ENCODE data around the gene RAB6B.
"Not testable (repeated sequence)": the region's sequence is repeated elsewhere in the genome, so short reads cannot be mapped to it uniquely, and the experiment has no call there.

Gene RAB6B

DNA sequence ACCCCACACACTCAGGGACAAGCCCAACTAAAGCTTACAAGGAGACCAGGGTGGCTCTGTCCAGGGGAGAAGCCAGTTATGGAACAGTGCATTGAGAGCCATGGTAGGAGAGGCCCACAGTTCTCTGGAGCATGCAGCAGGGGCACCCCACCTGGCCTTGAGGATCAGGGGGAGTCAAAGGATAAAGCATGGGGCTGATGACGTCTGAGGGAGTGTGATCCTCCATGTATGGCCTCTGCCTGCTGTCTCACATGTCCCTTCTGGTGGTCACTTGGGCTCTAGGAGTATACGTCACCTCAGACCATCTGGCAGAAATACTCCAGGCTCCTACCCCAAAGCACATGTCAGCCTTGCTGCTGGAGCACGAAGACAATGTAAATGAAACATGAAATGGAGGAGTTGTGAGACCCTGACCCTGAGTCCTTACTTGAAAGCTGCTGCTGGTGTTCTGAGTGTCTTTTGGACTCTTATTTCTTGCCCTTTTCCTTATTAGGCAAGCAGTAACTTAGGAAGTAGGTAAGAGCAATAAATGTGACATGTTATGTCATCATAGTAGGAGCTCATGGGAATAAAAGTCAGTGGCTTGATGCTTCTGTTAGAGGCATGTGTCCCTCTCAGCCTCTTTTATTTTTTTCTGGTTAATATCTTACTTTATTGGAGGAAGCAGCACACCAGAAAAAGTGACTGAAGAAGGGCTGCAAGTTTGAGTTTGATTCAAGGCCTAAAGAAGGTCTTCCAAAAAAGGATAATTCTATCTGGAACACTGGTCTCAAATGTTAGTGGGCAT, 74.6 kb downstream of the RAB6B start:
- DNase-seq, result no peak

DNA sequence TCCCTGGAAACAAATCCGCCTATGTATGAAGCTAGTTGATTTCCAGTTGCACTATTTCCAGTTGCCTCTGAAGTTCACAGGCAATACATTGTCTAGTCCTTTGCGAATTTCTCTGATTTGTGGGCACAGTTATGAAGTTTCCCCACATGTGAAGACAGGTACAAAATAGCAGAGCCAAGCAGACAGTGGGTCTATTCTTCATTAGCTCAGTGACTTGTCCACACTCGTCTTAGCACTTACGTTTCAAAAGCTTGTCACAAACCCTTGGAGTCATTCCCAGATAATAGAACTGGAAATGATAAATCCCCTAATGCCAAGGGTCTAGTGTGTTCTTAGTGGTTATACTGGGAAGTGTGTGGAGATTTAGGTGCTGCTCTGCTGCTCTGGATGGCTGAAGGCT, 75.6 kb downstream of the RAB6B start:
- no peak for DNase-seq

DNA sequence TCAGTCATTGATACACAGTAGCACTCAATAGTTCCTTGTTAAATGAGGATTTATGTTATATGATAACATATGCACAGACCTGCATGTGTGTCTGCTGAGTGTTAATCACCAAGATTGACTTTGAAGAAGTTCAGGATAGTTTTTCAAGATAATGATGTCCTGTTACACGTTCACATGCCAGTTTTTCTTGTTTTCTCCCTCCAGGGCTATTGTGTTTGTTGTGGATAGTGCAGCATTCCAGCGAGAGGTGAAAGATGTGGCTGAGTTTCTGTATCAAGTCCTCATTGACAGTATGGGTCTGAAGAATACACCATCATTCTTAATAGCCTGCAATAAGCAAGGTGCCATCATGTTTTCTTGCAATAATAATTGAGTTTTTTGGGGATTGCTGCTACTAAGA, 80.3 kb downstream of the RAB6B start:
- no peak for DNase-seq

DNA sequence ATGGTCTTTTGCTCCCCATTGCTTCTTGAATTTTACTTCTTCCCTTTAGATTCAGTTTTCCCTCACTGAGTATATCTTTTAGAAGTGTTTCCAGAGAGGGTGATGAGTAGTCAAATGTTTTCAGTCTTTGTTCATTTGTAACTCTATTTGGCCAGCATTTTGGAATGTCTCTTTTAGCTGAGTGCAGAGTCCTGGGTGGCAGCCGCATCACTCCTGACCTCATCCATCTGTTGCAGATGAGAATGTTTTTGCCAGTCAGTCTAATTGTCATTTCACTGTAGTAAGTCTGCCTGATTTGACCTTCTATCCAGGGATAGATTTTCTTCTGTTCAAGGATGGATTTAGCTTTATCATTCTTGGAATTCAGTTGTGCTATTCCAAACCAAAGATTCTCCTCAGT, 82.8 kb downstream of the RAB6B start:
- no peak for DNase-seq

DNA sequence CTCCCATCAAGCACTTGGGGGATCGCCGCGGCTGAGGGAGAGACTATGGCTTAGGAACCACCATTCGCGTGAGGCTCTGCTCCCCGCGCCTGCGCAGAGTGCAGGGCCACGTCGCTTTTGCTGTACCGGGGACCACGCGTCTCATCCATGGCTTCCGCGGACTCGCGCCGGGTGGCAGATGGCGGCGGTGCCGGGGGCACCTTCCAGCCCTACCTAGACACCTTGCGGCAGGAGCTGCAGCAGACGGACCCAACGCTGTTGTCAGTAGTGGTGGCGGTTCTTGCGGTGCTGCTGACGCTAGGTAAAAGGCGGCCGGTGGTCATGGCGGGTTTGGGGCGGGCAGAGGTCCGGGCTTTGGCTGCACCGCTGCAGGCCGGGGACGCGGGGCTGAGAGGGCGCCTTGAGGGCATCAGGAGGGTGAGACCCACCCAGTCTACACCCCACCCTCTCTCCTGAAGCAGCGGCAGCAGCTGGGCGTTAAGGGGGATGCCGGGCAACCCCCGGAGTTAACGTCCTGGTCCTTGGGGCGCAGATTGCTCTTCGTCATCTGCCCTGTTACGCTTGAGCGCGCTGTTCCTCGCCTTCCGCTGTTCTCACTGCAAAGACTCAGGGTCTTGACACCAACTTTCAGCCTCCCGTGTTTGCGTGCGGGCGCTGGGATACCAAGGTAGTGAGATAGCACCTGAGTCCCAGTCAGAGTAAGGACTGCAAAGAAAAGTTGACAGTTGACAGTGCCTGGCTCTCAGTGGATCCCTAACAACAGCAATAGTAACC, 89.8 kb downstream of the RAB6B start, which contains the start of gene SRPRB:
SRPRB (plus strand) TSS at position 114 of the 774 bp plus-strand sequence; CDS start at position 148, 34 bp downstream.
- DNase-seq, result peak; percentile 63 to 98 (median 91)

DNA sequence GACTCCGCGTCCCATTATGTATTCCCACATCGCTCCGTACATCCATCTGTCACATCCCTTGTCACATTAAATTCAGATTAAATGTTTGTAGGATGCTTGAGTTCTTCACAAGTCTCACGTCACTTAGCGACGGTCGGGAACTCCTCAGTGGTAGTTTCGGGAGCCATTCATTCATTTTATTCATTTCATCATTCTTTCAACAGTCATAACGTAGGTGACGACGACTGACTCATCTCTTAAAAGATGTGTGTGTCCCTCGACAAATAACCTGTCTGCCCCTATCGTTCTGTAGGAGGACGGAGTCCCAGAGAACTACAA, 90.3 kb downstream of the RAB6B start:
- DNase-seq, result no peak

DNA sequence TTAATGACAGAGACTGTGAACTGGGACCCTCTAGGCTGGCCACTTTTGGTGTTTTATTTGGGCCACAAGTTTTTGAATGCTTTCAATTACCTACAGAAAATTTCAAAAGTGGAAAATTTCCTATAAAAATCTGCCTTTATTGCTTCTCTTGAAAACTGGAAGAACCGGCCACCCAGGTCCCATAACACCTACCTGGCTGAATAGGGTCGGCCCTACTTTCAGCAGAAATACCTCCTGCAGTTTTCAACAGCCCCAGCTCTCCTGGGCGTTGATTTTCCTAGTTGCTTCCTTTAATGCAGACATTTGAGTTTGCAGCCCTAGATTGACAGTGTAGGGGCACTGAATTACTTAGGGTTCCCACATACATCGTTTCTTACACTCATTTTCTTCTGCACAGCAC, 90.8 kb downstream of the RAB6B start:
- DNase-seq, result no peak

DNA sequence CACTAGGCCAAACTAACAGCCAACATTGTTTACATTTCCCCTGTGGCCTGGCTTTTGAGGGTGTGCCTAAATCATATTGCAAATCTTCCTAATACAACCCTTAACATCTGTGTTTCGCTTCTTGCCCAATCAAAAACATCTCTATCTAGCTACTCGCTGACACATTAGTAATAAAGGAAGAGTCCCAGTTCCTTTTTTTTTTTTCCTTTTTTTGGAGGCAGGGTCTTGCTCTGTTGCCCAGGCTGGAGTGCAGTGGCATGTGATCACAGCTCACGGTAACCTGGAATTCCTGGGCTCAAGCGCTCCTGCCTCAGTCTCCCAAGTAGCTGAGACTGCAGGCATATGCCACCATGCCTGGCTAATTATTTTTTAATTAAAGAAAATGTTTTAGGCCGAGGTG, 92.2 kb downstream of the RAB6B start:
- DNase-seq, result no peak

DNA sequence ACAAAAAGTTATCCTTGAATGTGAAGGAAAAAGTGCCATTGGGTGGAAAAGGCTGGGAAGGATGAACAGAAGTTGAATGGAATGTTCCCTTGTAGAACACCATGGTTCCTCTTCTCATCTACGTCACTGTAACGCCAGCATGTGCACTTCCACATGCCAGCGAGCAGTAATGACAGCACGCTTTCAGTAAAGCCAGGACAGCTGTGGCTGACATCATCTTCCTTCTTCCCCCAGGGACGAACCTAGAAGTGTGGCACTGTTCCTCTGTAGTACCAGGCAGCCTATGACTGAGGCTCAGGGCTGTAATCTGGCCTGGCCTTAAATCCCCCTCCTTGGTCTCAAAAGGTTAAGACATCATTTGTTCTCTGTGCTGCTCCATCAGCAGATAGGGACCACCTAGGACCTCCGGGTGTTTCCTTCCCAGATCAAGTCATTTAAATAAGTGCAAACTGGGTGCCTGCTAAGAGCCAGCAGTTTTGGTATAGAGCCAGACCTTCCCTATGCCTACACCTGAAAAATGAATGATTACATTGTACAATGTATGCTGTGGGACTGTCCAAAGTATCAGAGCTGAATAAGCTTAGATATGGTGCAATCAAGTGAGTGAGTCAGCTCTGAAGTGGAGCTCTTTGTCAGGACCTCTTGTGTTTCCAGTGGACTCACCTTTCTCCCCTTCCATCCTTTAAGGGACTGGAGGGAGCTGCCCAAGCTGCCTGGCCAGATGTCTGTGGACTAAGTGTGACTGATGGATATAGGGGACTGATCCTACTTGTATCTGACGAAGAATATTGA, 95.7 kb downstream of the RAB6B start:
- no peak for DNase-seq

DNA sequence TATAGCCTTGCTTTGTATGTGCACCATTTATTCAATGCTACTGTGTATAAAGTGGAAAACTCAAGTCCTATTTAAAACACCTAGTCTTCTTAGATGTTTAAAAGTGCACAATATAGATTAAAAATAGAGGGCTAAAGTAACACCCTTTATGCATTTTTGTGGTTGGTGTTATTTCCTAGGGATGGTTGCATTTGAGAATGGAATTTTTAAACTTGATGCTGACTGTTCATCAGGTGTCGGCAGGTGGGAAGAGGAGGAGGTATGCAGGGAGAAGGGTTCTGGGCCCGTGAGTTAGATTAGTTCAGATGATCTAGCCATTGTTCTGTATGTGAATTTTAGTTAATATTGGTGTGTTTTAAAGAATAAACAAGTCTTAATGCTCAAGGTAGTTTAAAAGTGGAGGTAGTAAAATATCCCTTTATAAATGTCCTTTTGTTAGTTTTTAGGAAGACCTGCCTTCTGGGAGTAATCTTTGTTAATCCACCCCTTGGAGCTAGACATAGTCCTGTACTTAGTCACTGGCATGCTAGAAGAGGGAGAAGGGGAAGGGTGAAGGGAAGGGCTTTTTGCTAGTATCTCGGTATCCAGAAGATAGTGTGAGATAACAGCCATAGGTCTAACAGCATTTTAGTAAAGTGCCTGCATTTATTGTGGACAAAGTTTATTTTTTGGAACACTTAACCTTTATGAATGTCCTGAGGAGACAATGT, 98.1 kb downstream of the RAB6B start:
- DNase-seq, result no peak

DNA sequence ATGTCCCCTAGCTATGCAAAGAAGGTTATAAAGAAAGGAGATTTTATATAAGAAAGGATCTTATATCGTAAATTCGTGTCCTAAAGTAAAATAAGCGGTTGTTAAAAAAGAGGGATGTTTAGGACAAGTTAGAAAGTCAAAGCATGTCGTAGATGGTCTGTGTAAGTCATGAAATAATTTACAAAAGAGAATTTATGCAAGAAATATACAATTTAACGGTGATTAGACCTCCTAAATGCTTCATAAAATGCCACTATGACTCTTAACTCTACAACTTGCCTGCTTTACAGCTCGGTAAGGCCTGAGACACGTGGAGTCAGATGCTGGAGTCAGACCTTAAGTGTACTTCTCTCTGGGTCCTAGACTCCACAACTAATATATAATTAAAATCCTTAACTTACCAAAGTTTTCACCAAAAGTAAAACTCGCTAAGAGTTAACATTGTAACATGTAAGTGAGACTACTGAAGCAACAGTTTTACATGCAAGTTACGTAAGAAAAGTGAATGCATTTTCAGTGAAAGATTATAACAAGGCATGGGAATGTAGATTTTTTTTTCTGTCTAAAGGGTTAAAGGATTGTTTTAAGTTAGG, 103.4 kb downstream of the RAB6B start:
- no peak for DNase-seq

DNA sequence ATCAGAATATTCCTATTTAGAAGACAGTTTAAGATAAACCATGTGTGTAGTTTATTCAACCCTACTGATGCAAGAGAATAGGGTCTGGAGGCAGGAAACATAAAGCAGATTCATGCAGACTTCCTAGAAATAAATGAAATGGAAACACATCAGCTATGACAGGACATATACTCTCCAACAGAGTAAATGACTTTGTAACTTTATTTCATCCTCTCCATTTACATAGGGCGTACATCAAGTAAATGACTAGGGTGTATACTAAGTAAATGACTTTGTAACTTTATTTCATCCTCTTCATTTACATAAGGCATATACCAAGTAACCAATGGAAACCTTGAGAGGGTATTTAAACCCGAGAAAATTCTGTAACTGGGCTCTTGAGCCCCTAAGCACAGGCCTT, 107.7 kb downstream of the RAB6B start:
- DNase-seq, result no peak

DNA sequence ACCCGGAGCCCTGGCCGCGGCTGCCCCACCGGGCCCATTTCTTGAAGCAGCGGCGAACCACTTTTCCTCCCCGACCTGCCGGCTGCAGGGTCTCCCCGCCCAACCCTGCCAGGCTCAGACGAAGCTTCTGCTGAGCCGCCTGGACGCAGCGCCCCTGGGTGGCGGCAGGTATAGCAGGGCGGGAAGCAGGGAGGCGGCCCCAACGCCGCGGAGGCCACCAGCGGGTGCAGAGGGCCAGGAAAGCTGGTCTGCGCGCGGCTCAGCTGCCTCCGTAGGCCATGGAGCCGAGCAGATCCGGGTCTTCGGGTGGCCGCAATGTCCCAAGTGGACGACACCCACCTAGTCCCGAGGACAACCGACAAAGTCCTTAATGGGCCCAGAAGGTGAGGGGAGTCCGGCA, 111.9 kb downstream of the RAB6B start:
- DNase-seq, result no peak

DNA sequence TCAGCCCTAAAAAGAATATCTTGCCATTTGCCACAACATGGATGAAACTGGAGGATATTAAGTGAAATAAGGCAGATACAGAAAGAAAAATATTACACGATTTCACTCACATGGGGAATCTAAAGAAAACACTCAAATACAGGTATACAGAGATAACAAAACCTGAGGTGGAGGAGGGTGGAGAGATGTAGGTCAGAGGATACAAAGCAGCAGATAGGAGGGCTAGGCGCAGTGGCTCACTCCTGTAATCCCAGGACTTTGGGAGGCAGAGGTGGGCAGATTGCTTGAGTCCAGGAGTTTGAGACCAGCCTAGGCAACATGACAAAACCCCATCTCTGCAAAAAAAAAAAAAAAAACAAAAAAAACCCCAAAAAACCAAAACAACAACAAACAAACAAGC, 113.2 kb downstream of the RAB6B start:
- no peak for DNase-seq

DNA sequence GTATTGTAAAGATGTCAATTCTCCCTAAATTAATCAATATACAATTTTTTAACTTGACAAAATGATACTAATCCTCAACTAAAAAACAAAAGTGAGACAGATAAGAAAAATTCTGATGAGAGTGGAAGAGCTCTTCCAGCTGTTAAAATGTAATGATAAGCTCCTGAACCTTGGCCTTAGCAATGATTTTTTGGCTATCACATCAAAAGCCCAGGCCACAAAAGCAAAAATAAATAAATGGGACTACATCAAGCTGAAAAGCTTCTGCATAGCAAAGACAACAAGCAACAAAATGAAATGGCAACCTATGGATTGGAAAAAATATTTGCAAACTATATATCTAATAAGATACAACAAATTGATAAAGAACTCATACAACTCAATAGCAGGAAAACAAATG, 114.1 kb downstream of the RAB6B start:
- no peak for DNase-seq

DNA sequence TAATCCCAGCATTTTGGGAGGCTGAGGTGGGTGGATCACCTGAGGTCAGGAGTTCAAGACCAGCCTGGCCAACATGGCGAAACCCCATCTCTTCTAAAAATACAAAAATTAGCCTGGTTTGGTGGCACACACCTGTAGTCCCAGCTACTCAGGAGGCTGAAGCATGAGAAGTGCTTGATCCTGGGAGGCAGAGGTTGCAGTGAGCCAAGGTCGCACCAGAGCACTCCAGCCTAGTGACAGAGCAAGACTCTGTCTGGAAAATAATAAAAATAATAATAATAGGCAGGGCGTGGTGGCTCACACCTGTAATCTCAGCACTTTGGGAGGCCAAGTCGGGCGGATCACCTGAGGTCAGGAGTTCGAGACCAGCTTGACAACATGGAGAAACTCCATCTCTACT, 114.9 kb downstream of the RAB6B start:
- DNase-seq, result not testable (repeated sequence)

DNA sequence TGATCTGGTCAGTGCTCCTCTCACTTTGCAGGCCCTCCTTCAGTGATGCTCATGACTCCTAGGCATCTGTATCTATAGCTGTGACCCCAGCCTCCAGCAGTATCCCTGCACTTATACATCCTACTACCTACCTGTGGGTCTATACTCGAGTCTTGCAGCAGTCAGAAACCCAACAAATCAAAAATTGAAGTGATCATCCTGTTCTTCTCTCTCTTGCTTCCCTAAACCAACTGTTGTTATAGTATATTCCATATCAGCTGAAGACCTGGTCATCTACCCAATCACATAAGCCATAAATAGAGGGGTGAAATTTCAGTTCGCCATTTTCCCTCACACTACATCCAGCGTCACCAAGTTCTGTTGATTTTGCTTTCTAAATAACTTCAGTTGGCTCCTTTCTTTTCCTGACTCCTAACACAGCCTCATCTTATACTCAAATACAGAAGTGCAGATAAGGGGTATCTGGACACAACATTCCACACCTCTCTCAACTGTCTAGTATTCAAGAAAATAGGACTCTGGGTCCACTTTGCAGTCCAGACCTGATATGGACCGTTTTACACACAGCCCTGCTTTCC, 116.0 kb downstream of the RAB6B start:
- DNase-seq, result no peak

DNA sequence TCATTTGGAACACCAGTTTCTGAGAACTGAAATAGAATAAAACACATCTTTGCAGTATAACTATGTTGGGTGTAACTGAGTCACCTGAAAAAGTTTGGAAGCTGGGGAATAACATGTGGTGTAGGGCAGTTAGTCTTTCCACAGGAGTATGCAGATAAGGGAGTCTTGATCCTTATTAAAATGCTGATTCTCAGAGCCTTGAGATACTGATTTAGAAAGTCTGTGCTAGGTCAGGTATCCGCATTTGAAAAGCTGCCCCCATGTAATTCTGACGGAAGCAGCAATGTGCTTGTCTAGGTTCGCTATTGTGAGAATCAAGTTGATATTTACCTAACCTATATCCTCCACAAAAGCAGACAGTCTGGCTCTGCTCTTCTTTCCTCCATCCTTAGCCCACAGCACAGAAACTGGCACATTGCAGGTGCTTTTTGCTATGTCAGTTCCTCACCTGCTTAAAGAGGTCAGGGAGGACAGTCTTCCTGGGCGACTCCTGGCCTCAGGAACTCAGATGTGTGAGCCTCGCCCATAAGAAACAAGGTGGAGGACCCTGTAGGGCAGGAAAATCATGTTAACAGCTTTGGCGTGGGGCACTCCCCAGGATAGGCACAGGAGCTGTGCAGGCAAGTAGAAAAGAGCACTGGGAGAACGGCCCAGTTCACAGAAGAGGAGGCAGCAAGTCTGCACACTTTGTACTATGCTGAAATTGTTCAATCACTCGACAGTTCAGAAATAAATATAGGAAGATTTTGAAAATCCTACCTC, 117.7 kb downstream of the RAB6B start:
- DNase-seq, result no peak

DNA sequence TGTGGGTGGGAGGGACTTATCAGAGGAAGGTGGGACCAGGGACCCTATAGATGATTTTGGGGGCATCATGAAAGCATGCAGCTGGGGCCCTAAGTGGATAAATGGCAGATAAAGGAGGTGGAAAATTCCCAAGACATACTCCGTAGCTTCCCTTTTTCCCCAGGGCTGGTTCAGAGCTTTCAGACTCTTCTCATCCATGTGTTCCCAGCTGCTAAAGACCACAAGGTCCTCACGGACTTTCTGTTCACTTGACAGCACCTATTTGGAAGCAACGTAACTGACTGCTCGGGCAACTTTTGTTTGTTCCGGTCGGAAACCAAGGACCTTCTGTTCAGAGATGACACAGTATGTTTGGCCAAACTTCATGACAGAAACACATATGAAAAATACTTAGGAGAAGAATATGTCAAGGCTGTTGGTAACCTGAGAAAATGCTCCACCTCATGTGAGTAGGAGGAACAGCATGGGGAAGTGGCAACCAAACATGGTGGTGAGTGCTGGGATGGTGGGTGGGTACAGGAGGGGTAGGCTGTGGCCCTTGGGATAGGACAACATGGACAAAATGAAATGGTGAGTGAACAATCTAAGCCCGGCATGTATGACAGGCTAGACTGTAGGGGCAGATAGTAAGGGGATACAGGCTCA, 118.8 kb downstream of the RAB6B start:
- no peak for DNase-seq

All from anterior cingulate cortex (tissue), 58 donors.